WTC11 (cell line): ENCODE measurements around the gene NT5DC4. TPM values are rescaled to one million over a fixed set of nuclear protein-coding genes. Genes with fewer than 3 reads are reported as not detected.

ENCODE experiments used
- ATAC-seq: fragments of 200-7000 bp; cut with Tn5 transposase; 2 replicates; pipeline ENCODE4 v1.10.0; 2021; ENCODE audit warnings: mild to moderate bottlenecking, moderate library complexity
- CTCF ChIA-PET: fragments of 300-600 bp; sonication (Branson Sonifier 250); formaldehyde crosslinking; loops from one replicate; lab custom pipeline; 2021; ENCODE audit warnings: antibody characterized with exemption; lab: Charles Lee
- POLR2A ChIA-PET: fragments of 350-600 bp; sonication (Branson Sonifier 250); formaldehyde crosslinking; loops from one replicate; lab custom pipeline; 2021; ENCODE audit warnings: antibody characterized with exemption; lab: Charles Lee
- DNase-seq: peaks from one replicate; pipeline ENCODE4 v3.0.0; 2021; ENCODE audit warnings: low spot score
- H3K27ac Mint-ChIP-seq: 2 replicates; pipeline ENCODE4 v1.8.0; 2021; ENCODE audit warnings: mixed read lengths
- H3K27me3 Mint-ChIP-seq: 2 replicates; pipeline ENCODE4 v1.8.0; 2021; ENCODE audit warnings: low read depth, mild to moderate bottlenecking, moderate library complexity, mixed read lengths
- H3K36me3 Mint-ChIP-seq: 2 replicates; pipeline ENCODE4 v1.8.0; 2021; ENCODE audit warnings: mixed read lengths
- H3K4me1 Mint-ChIP-seq: 2 replicates; pipeline ENCODE4 v1.8.0; 2022; ENCODE audit warnings: mixed read lengths
- H3K4me3 Mint-ChIP-seq: 2 replicates; pipeline ENCODE4 v1.8.0; 2021; ENCODE audit warnings: mild to moderate bottlenecking, moderate library complexity, mixed read lengths
- H3K9me3 Mint-ChIP-seq: 2 replicates; pipeline ENCODE4 v1.8.0; 2021; ENCODE audit warnings: mixed read lengths
- ARID4B ChIP-seq: sonication (generic); formaldehyde crosslinking; IDR thresholded peaks from 2 replicates; pipeline ENCODE4 v1.8.0; 2023; ENCODE audit warnings: missing genetic modification reagents, mild to moderate bottlenecking, borderline replicate concordance
- CBFB ChIP-seq: sonication (generic); formaldehyde crosslinking; IDR thresholded peaks from 2 replicates; pipeline ENCODE4 v1.8.1; 2022; ENCODE audit warnings: mild to moderate bottlenecking, low read depth, missing genetic modification reagents
- CREM ChIP-seq: sonication (generic); formaldehyde crosslinking; IDR thresholded peaks from 2 replicates; pipeline ENCODE4 v1.8.1; 2022; ENCODE audit warnings: mild to moderate bottlenecking, missing genetic modification reagents, moderate library complexity
- E2F5 ChIP-seq: sonication (generic); formaldehyde crosslinking; IDR thresholded peaks from 2 replicates; pipeline ENCODE4 v1.8.1; 2022; ENCODE audit warnings: mild to moderate bottlenecking, moderate library complexity, missing genetic modification reagents
- ELF4 ChIP-seq: sonication (generic); formaldehyde crosslinking; IDR thresholded peaks from 2 replicates; pipeline ENCODE4 v1.8.1; 2022; ENCODE audit warnings: low read depth, mild to moderate bottlenecking, moderate library complexity, missing genetic modification reagents
- EMX1 ChIP-seq: fragments of 250-450 bp; sonication (Bioruptor Pico); IDR thresholded peaks from 2 replicates; pipeline ENCODE4 v1.8.0; 2021; ENCODE audit warnings: mild to moderate bottlenecking
- ESRRA ChIP-seq: sonication (generic); formaldehyde crosslinking; IDR thresholded peaks from 2 replicates; pipeline ENCODE4 v1.8.1; 2022; ENCODE audit warnings: mild to moderate bottlenecking, missing genetic modification reagents, borderline replicate concordance
- FOXK1 ChIP-seq: sonication (generic); formaldehyde crosslinking; IDR thresholded peaks from 2 replicates; pipeline ENCODE4 v1.8.0; 2022; ENCODE audit warnings: mild to moderate bottlenecking, moderate library complexity, missing genetic modification reagents
- FOXP4 ChIP-seq: sonication (generic); formaldehyde crosslinking; IDR thresholded peaks from 2 replicates; pipeline ENCODE4 v1.8.0; 2022; ENCODE audit warnings: mild to moderate bottlenecking, missing genetic modification reagents
- GABPB1 ChIP-seq: sonication (generic); formaldehyde crosslinking; IDR thresholded peaks from 2 replicates; pipeline ENCODE4 v1.8.1; 2023; ENCODE audit warnings: mild to moderate bottlenecking, missing genetic modification reagents
- KAT7 ChIP-seq: sonication (generic); formaldehyde crosslinking; IDR thresholded peaks from 2 replicates; pipeline ENCODE4 v1.8.1; 2023; ENCODE audit warnings: missing genetic modification reagents, mild to moderate bottlenecking, borderline replicate concordance
- MAX ChIP-seq: sonication (generic); formaldehyde crosslinking; IDR thresholded peaks from 2 replicates; pipeline ENCODE4 v1.8.0; 2022; ENCODE audit warnings: mild to moderate bottlenecking, missing genetic modification reagents
- NR1H2 ChIP-seq: sonication (generic); formaldehyde crosslinking; IDR thresholded peaks from 2 replicates; pipeline ENCODE4 v1.9.0; 2021; ENCODE audit warnings: mild to moderate bottlenecking, moderate library complexity, missing genetic modification reagents
- SOX15 ChIP-seq: fragments of 250-450 bp; sonication (Bioruptor Pico); IDR thresholded peaks from 2 replicates; pipeline ENCODE4 v1.9.0; 2021; ENCODE audit warnings: mild to moderate bottlenecking
- SP1 ChIP-seq: sonication (generic); formaldehyde crosslinking; conservative IDR thresholded peaks from 2 replicates; pipeline ENCODE4 v1.8.1; 2022; ENCODE audit warnings: missing genetic modification reagents
- ZBTB21 ChIP-seq: sonication (generic); formaldehyde crosslinking; IDR thresholded peaks from 2 replicates; pipeline ENCODE4 v1.8.1; 2023; ENCODE audit warnings: mild to moderate bottlenecking, missing genetic modification reagents, borderline replicate concordance
- ZNF121 ChIP-seq: sonication (generic); formaldehyde crosslinking; IDR thresholded peaks from 2 replicates; pipeline ENCODE4 v1.8.0; 2023; ENCODE audit warnings: missing genetic modification reagents
- ZNF671 ChIP-seq: fragments of 250-450 bp; sonication (Bioruptor Pico); IDR thresholded peaks from 2 replicates; pipeline ENCODE4 v1.8.0; 2021; ENCODE audit warnings: mild to moderate bottlenecking
- total RNA-seq: library from RNA; stranded (reverse); gene quantifications from 3 replicates; pipeline ENCODE4 v1.2.3, GENCODE V29; 2021
- TF ChIP-seq, protein P1 (sequence below): sonication (generic); formaldehyde crosslinking; IDR thresholded peaks from 2 replicates; pipeline ENCODE4 v1.8.0; 2022; ENCODE audit warnings: mild to moderate bottlenecking, missing genetic modification reagents
- TF ChIP-seq, protein P2 (sequence below): sonication (generic); formaldehyde crosslinking; IDR thresholded peaks from 2 replicates; pipeline ENCODE4 v1.8.1; 2022; ENCODE audit warnings: mild to moderate bottlenecking, missing genetic modification reagents, moderate library complexity, borderline replicate concordance
- TF ChIP-seq, protein P3 (sequence below): sonication (generic); formaldehyde crosslinking; IDR thresholded peaks from 2 replicates; pipeline ENCODE4 v1.8.1; 2023; ENCODE audit warnings: mild to moderate bottlenecking, missing genetic modification reagents, moderate library complexity

NT5DC4 gene
- total RNA-seq, 1 experiment from 2014 or later = not detected

DNA sequence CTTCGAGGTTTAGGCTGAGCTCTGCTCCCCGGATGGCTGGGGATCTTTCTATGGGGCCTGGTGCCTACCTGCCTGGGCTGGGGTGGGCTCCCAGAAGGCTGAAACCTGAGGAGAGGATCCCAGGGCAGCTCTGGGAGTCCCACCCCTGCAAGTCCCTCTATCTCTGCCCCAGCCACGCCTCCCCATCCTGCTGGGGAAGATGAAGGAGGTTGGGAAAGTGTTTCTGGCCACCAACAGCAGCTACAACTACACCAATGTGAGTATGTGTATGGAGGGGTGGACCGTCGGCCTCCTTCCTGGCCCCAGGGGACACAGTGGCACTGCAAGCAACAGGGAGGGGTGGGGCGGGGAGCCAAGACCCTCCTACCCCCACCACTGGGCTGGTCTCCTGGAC lies 2.7 kb downstream of the NT5DC4 start (continued):
- TF ChIP-seq ARID4B (CRISPR knock-in tag) = no peak
- no peak for TF ChIP-seq ZNF671
- TF ChIP-seq NR1H2 (CRISPR knock-in tag) = no peak

DNA sequence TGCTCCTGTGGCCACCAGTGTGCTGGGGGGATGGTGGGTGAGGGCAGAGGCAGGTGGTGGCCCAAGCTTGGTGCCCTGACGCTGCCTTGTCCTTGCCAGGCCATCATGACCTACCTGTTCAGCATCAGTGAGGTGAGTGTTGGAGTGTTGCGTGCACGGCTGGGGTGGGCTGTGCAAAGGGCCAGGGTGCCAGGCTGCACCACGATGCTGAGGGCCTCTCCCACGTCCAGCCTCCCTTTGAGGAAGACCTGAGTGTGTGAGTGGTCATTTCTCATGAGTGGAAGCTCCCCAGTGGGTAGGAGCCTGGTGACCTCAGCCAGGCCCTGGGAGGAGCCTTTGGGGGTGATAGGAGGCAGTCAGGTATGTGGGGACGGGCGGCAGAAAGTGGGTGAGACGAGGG lies 3.2 kb downstream of the NT5DC4 start:
- CTCF ChIA-PET = interaction anchor here (0.9 to 8.7 kb wide), 7 partner anchors 33 to 236 kb away, joined by 3 to 143 read pairs (median 9); partner anchors contain the start of gene CHCHD5
- Mint-ChIP-seq H3K36me3 (no peaks in the 10 kb centered on the region), H3K9me3 (no peaks in the 10 kb centered on the region), H3K4me3 (no peak overlapping the region)
- POLR2A ChIA-PET = interaction anchor here (1.6 kb wide), 1 partner anchor 161 kb away, joined by 4 read pairs; no protein-coding TSS in a partner anchor
- TF ChIP-seq CREM (CRISPR knock-in tag) (no peak), ZBTB21 (CRISPR knock-in tag) (no peak), FOXK1 (CRISPR knock-in tag) (no peak), GABPB1 (CRISPR knock-in tag) (no peak), EMX1 (CRISPR knock-in tag) (no peak)
- TF ChIP-seq, protein P1, sequence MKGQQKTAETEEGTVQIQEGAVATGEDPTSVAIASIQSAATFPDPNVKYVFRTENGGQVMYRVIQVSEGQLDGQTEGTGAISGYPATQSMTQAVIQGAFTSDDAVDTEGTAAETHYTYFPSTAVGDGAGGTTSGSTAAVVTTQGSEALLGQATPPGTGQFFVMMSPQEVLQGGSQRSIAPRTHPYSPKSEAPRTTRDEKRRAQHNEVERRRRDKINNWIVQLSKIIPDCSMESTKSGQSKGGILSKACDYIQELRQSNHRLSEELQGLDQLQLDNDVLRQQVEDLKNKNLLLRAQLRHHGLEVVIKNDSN (CRISPR knock-in tag) = no peak
- TF ChIP-seq, all 79 proteins: peak for 0
- ATAC-seq (no peak), DNase-seq (no peak)
- Mint-ChIP-seq H3K27me3 (0 out of 2 replicates have a peak, but pooled peaks cover under 1% of the 10 kb centered on the region), H3K4me1 (peaks cover 8% of the 10 kb centered on the region; the same call in 1 of the 2 replicates), H3K27ac (no peak overlapping the region)

DNA sequence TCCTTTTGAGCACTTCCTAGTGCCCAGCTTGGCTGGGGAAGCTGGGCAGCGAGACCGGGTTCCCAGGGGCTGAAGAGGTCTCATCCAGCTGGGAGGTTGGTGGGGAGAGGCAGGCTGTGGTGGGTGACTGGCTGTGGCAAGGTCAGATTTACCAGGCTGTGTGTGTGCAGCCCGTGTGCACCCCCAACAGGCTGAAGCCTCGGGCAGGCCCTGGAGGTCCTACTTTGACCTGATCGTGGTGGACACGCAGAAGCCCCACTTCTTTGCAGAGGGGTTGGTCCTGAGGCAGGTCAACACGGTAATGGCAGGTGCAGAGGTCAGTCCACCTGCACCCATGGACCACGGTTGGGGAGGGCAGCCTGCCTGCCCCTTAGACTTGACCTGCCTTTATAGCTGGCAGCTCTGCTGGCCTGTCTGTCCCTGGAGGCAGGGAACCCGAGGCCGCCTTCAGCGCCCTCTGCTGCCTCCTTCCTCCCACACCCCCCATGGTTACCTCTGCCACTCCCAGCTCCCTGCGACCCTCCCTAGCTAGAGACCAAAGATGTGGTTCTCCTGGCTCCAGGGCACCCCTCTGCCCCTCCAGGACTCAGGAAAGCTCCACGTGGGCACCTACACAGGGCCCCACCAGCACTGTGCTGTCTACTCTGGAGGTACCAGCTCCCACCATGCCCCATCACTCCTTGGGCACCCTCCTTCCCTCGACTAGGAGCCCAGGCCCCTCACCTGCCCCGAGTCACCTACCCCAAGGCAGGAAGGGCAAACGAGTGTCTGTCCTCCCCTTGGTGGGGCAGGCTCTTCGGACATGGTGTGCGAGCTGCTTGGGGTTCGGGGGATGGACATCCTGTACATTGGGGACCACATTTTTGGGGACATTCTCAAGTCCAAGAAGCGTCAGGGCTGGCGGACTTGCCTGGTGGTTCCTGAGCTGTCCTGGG lies 4.0 kb downstream of the NT5DC4 start:
- DNase-seq (no peak), ATAC-seq (peak; percentile 33; the same call in 1 of the 2 replicates)
- Mint-ChIP-seq H3K4me1 (peaks cover 8% of the 10 kb centered on the region; the same call in 1 of the 2 replicates), H3K4me3 (no peak overlapping the region), H3K27me3 (no peaks in the 10 kb centered on the region), H3K9me3 (no peaks in the 10 kb centered on the region), H3K36me3 (no peaks in the 10 kb centered on the region), H3K27ac (no peak overlapping the region)
- CTCF ChIA-PET = interaction anchor here (0.7 to 8.7 kb wide), 21 partner anchors 11 to 235 kb away, joined by 3 to 143 read pairs (median 7); partner anchors contain the start of genes CHCHD5 and SLC20A1
- POLR2A ChIA-PET = interaction anchor here (1.0 to 1.6 kb wide), 2 partner anchors 80 to 160 kb away, joined by 3 to 4 read pairs; no protein-coding TSS in a partner anchor
- no peak for TF ChIP-seq E2F5 (CRISPR knock-in tag)
- no peak for TF ChIP-seq ESRRA (CRISPR knock-in tag)
- TF ChIP-seq CBFB = no peak
- TF ChIP-seq SOX15 (CRISPR knock-in tag) = no peak
- TF ChIP-seq ZNF121 (CRISPR knock-in tag) = no peak
- no peak for TF ChIP-seq KAT7 (CRISPR knock-in tag)
- TF ChIP-seq FOXP4 (CRISPR knock-in tag) = no peak
- no peak for TF ChIP-seq SP1
- TF ChIP-seq, protein P2, sequence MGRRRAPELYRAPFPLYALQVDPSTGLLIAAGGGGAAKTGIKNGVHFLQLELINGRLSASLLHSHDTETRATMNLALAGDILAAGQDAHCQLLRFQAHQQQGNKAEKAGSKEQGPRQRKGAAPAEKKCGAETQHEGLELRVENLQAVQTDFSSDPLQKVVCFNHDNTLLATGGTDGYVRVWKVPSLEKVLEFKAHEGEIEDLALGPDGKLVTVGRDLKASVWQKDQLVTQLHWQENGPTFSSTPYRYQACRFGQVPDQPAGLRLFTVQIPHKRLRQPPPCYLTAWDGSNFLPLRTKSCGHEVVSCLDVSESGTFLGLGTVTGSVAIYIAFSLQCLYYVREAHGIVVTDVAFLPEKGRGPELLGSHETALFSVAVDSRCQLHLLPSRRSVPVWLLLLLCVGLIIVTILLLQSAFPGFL (CRISPR knock-in tag) = no peak
- no peak for TF ChIP-seq MAX (CRISPR knock-in tag)
- TF ChIP-seq, protein P3, sequence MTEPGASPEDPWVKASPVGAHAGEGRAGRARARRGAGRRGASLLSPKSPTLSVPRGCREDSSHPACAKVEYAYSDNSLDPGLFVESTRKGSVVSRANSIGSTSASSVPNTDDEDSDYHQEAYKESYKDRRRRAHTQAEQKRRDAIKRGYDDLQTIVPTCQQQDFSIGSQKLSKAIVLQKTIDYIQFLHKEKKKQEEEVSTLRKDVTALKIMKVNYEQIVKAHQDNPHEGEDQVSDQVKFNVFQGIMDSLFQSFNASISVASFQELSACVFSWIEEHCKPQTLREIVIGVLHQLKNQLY = no peak
- TF ChIP-seq ELF4 (CRISPR knock-in tag) = no peak
